HepG2 (cell line): Measurements from ENCODE around the gene CCDC73. TPM values are rescaled to one million over a fixed set of nuclear protein-coding genes. Genes with fewer than 3 reads are reported as not detected.

Experiments
- CAMTA2 ChIP-seq: sonication (generic); formaldehyde crosslinking; IDR thresholded peaks from 2 replicates; pipeline ENCODE4 v1.4.0; 2020; ENCODE audit warnings: mild to moderate bottlenecking, missing genetic modification reagents, borderline replicate concordance
- EZH2 ChIP-seq: conservative IDR thresholded peaks from 2 replicates; pipeline ENCODE4 v1.6.1; 2012; ENCODE audit warnings: mild to moderate bottlenecking, low read depth, low read length, moderate library complexity
- KDM6A ChIP-seq: IDR thresholded peaks from 2 replicates; pipeline ENCODE4 v1.6.1; 2016; ENCODE audit warnings: low read depth
- ZNF230 ChIP-seq: sonication (generic); formaldehyde crosslinking; IDR thresholded peaks from 2 replicates; pipeline ENCODE4 v1.4.0; 2020; ENCODE audit warnings: mild to moderate bottlenecking, missing genetic modification reagents
- ZNF75D ChIP-seq: sonication (generic); formaldehyde crosslinking; IDR thresholded peaks from 2 replicates; pipeline ENCODE4 v1.8.1; 2023; ENCODE audit warnings: missing genetic modification reagents, mild to moderate bottlenecking, borderline replicate concordance
- ZNF891 ChIP-seq: sonication (generic); formaldehyde crosslinking; IDR thresholded peaks from 2 replicates; pipeline ENCODE4 v1.5.0; 2020; ENCODE audit warnings: mild to moderate bottlenecking, missing genetic modification reagents
- ZSCAN9 ChIP-seq: IDR thresholded peaks from 2 replicates; pipeline ENCODE4 v1.6.1; 2016; ENCODE audit warnings: borderline replicate concordance
- polyA plus RNA-seq, 8 experiments: library from polyadenylated mRNA; depleted of rRNA in 3 of 8; stranded (reverse) in 7 of 8; unstranded in 1 of 8; fragments of >200 nt; fragmentation: Illumina TruSeq in 4 of 8; extraction: Trizol in 4 of 8; gene quantifications; 2 replicates each; pipeline versions ENCODE4 v1.2.1 to v1.2.3, GENCODE V29; 2011 to 2016; ENCODE audit warnings: low read depth in 4 of 8, missing spikeins in 1 of 8, mixed read lengths in 1 of 8; ENCODE audit not compliant: insufficient read depth in 1 of 8
- total RNA-seq, 5 experiments: library from RNA; depleted of rRNA; stranded (reverse); fragments of >200 nt; fragmentation: Illumina TruSeq; extraction: Trizol; gene quantifications; 2 replicates each; pipeline ENCODE4 v1.2.3, GENCODE V29; 2016; ENCODE audit warnings: low read depth in 1 of 5
- TF ChIP-seq, protein P1 (sequence below): sonication (generic); formaldehyde crosslinking; IDR thresholded peaks from 2 replicates; pipeline ENCODE4 v1.9.0; 2021; ENCODE audit warnings: missing genetic modification reagents, borderline replicate concordance
- TF ChIP-seq, protein P2 (sequence below): sonication (generic); formaldehyde crosslinking; IDR thresholded peaks from 2 replicates; pipeline ENCODE4 v1.5.1; 2020; ENCODE audit warnings: missing genetic modification reagents, mild to moderate bottlenecking, borderline replicate concordance
- TF ChIP-seq, protein P3 (sequence below): sonication (generic); formaldehyde crosslinking; IDR thresholded peaks from 2 replicates; pipeline ENCODE4 v1.5.0; 2020; ENCODE audit warnings: mild to moderate bottlenecking, low read depth, missing genetic modification reagents, borderline replicate concordance
- TF ChIP-seq, protein P4 (sequence below), 2 experiments: sonication (generic) in 1 of 2; formaldehyde crosslinking in 1 of 2; IDR thresholded peaks; 2 replicates each; pipeline versions ENCODE4 v1.6.1 to v1.9.0; 2014 to 2022; ENCODE audit warnings: antibody characterized with exemption in 1 of 2, borderline replicate concordance in 1 of 2, inconsistent platforms in 1 of 2, low read depth in 1 of 2, missing genetic modification reagents in 1 of 2
- TF ChIP-seq, protein P5 (sequence below): sonication (generic); formaldehyde crosslinking; conservative IDR thresholded peaks from 2 replicates; pipeline ENCODE4 v1.4.0; 2020; ENCODE audit warnings: mild to moderate bottlenecking, missing genetic modification reagents, moderate library complexity

CCDC73 gene
- total and polyA plus RNA-seq, 2 of the 13 experiments (the other 11 are each of a cell fraction or from before 2014, with no cell fraction given), result 0.01 to 0.11 TPM

DNA sequence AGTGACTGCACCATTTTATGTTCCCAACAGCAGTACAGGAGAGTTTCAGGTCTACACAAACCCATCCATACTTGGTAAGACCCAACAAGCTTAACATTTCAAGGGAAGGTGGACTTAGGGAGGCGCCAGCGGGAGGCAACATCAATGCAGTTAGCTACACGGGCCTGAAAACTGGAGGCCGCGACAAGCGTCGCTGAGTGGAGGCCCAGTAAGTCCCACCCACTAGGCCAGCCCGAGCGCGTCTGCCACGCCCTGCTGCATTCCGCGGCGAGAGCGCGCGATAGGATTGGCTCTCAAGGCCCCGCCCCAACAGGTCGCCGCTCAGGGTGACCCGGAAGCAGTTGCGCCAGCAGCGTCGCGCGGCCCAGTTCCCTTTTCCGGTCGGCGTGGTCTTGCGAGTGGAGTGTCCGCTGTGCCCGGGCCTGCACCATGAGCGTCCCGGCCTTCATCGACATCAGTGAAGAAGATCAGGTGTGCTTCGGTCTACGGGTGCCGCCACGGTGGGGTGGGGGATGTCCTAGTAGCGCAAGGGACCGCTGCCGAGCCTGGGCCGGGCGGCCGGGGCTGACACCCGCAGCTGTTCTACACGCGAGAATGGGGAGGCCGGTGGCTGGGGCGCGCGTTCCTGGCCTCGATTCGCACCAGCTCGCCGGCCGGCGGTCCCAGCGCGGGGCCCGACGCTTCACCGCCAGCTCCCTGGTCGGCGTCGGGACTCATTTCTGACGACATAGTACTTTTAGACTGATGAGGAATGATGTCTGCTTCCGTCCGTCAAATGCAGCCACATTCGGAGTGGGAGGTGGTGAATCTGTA is 210.8 kb downstream of the CCDC73 start, which contains the start of gene EIF3M (continued):
- no peak; the same call in 1 of the 2 replicates for TF ChIP-seq ZNF230
- TF ChIP-seq, protein P1, sequence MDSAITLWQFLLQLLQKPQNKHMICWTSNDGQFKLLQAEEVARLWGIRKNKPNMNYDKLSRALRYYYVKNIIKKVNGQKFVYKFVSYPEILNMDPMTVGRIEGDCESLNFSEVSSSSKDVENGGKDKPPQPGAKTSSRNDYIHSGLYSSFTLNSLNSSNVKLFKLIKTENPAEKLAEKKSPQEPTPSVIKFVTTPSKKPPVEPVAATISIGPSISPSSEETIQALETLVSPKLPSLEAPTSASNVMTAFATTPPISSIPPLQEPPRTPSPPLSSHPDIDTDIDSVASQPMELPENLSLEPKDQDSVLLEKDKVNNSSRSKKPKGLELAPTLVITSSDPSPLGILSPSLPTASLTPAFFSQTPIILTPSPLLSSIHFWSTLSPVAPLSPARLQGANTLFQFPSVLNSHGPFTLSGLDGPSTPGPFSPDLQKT (CRISPR knock-in tag), result no peak
- TF ChIP-seq, protein P2, sequence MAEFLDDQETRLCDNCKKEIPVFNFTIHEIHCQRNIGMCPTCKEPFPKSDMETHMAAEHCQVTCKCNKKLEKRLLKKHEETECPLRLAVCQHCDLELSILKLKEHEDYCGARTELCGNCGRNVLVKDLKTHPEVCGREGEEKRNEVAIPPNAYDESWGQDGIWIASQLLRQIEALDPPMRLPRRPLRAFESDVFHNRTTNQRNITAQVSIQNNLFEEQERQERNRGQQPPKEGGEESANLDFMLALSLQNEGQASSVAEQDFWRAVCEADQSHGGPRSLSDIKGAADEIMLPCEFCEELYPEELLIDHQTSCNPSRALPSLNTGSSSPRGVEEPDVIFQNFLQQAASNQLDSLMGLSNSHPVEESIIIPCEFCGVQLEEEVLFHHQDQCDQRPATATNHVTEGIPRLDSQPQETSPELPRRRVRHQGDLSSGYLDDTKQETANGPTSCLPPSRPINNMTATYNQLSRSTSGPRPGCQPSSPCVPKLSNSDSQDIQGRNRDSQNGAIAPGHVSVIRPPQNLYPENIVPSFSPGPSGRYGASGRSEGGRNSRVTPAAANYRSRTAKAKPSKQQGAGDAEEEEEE (CRISPR knock-in tag), result no peak
- TF ChIP-seq EZH2, result no peak
- no peak for TF ChIP-seq KDM6A (CRISPR knock-in tag)
- TF ChIP-seq, protein P3, sequence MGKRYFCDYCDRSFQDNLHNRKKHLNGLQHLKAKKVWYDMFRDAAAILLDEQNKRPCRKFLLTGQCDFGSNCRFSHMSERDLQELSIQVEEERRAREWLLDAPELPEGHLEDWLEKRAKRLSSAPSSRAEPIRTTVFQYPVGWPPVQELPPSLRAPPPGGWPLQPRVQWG (CRISPR knock-in tag), result no peak
- no peak for TF ChIP-seq CAMTA2
- TF ChIP-seq, protein P4, sequence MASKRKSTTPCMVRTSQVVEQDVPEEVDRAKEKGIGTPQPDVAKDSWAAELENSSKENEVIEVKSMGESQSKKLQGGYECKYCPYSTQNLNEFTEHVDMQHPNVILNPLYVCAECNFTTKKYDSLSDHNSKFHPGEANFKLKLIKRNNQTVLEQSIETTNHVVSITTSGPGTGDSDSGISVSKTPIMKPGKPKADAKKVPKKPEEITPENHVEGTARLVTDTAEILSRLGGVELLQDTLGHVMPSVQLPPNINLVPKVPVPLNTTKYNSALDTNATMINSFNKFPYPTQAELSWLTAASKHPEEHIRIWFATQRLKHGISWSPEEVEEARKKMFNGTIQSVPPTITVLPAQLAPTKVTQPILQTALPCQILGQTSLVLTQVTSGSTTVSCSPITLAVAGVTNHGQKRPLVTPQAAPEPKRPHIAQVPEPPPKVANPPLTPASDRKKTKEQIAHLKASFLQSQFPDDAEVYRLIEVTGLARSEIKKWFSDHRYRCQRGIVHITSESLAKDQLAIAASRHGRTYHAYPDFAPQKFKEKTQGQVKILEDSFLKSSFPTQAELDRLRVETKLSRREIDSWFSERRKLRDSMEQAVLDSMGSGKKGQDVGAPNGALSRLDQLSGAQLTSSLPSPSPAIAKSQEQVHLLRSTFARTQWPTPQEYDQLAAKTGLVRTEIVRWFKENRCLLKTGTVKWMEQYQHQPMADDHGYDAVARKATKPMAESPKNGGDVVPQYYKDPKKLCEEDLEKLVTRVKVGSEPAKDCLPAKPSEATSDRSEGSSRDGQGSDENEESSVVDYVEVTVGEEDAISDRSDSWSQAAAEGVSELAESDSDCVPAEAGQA (IDR thresholded peaks at IDR 0.05; ENCODE audit: low read depth), result peak; percentile 79; the same call in 1 of the 2 replicates
- TF ChIP-seq, protein P4 (CRISPR knock-in tag; IDR thresholded peaks at IDR 0.05; ENCODE audit: borderline replicate concordance), result no peak; the same call in 1 of the 2 replicates
- peak; percentile 64; the same call in 1 of the 2 replicates for TF ChIP-seq ZSCAN9
- TF ChIP-seq, protein P5, sequence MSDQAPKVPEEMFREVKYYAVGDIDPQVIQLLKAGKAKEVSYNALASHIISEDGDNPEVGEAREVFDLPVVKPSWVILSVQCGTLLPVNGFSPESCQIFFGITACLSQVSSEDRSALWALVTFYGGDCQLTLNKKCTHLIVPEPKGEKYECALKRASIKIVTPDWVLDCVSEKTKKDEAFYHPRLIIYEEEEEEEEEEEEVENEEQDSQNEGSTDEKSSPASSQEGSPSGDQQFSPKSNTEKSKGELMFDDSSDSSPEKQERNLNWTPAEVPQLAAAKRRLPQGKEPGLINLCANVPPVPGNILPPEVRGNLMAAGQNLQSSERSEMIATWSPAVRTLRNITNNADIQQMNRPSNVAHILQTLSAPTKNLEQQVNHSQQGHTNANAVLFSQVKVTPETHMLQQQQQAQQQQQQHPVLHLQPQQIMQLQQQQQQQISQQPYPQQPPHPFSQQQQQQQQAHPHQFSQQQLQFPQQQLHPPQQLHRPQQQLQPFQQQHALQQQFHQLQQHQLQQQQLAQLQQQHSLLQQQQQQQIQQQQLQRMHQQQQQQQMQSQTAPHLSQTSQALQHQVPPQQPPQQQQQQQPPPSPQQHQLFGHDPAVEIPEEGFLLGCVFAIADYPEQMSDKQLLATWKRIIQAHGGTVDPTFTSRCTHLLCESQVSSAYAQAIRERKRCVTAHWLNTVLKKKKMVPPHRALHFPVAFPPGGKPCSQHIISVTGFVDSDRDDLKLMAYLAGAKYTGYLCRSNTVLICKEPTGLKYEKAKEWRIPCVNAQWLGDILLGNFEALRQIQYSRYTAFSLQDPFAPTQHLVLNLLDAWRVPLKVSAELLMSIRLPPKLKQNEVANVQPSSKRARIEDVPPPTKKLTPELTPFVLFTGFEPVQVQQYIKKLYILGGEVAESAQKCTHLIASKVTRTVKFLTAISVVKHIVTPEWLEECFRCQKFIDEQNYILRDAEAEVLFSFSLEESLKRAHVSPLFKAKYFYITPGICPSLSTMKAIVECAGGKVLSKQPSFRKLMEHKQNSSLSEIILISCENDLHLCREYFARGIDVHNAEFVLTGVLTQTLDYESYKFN (CRISPR knock-in tag), result no peak
- peak; percentile 64; the same call in 1 of the 2 replicates for TF ChIP-seq ZNF75D (CRISPR knock-in tag)
- peak; percentile 64; the same call in 1 of the 2 replicates for TF ChIP-seq ZNF891 (CRISPR knock-in tag)
